DMS53 treated with DMSO at 0.1 percent for 48 hours (cell line): ENCODE measurements around the gene SSUH2.
"Not testable (repeated sequence)": the region's sequence is repeated elsewhere in the genome, so short reads cannot be mapped to it uniquely, and the experiment has no call there.

Experiments
- DNase-seq: peaks from one replicate; lab custom pipeline; 2025; ENCODE audit not compliant: unreplicated experiment; lab: John Stamatoyannopoulos, UW

Gene SSUH2

GRCh38 chr3:8644748-8645390 is at the start of gene SSUH2:
TSS of gene SSUH2 (minus strand) at chr3:8644798. CDS start at chr3:8644758, 40 bp downstream.
- no peak for DNase-seq

- DNase-seq: not testable (repeated sequence)
These were observed 46.7 kb upstream of the SSUH2 start for GRCh38 chr3:8691295-8691694.

- DNase-seq: not testable (repeated sequence)
These were observed 40.4 kb upstream of the SSUH2 start for GRCh38 chr3:8684992-8685391.

GRCh38 chr3:8682850-8683574 is 38.4 kb upstream of the SSUH2 start:
- DNase-seq: not testable (repeated sequence)

- not testable (repeated sequence) for DNase-seq
These were observed 37.4 kb upstream of the SSUH2 start for GRCh38 chr3:8681881-8682538.

- DNase-seq: no peak
These were observed 36.8 kb upstream of the SSUH2 start for GRCh38 chr3:8681349-8681748.

- DNase-seq: peak; percentile 2
These were observed 35.4 kb upstream of the SSUH2 start for GRCh38 chr3:8679817-8680553.

- no peak for DNase-seq
These were observed 34.2 kb upstream of the SSUH2 start for GRCh38 chr3:8678751-8679150.

- DNase-seq: not testable (repeated sequence)
These were observed 32.7 kb upstream of the SSUH2 start for GRCh38 chr3:8677258-8677657.

- not testable (repeated sequence) for DNase-seq
These were observed 31.0 kb upstream of the SSUH2 start for GRCh38 chr3:8675591-8675990.

- DNase-seq: no peak
These were observed 28.6 kb upstream of the SSUH2 start for GRCh38 chr3:8673083-8673737.

GRCh38 chr3:8669019-8669418 is 24.4 kb upstream of the SSUH2 start:
- DNase-seq: no peak

GRCh38 chr3:8668216-8668615 is 23.6 kb upstream of the SSUH2 start:
- no peak for DNase-seq

- no peak for DNase-seq
These were observed 23.0 kb upstream of the SSUH2 start for GRCh38 chr3:8667463-8668091.

- DNase-seq: no peak
These were observed 20.9 kb upstream of the SSUH2 start for GRCh38 chr3:8665407-8665896.

- peak; percentile 7 for DNase-seq
These were observed 18.8 kb upstream of the SSUH2 start for GRCh38 chr3:8663177-8664061.

- DNase-seq: no peak
These were observed 18.0 kb upstream of the SSUH2 start for GRCh38 chr3:8662594-8662993.

GRCh38 chr3:8660175-8661118 is 15.8 kb upstream of the SSUH2 start:
- DNase-seq: no peak
